GM20431 (cell line): ENCODE data around the gene F2RL1.
"Not testable (repeated sequence)": the region's sequence is repeated elsewhere in the genome, so short reads cannot be mapped to it uniquely, and the experiment has no call there.

Experiments
- in situ Hi-C: fragments of 300-500 bp; cut with MseI, MboI; formaldehyde crosslinking; loops from one replicate; pipeline ENCODE4 v1.15.0; 2020; ENCODE audit warnings: low sequenced_read_pairs; ENCODE audit not compliant: unreplicated experiment

F2RL1 gene, protein sequence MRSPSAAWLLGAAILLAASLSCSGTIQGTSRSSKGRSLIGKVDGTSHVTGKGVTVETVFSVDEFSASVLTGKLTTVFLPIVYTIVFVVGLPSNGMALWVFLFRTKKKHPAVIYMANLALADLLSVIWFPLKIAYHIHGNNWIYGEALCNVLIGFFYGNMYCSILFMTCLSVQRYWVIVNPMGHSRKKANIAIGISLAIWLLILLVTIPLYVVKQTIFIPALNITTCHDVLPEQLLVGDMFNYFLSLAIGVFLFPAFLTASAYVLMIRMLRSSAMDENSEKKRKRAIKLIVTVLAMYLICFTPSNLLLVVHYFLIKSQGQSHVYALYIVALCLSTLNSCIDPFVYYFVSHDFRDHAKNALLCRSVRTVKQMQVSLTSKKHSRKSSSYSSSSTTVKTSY

DNA sequence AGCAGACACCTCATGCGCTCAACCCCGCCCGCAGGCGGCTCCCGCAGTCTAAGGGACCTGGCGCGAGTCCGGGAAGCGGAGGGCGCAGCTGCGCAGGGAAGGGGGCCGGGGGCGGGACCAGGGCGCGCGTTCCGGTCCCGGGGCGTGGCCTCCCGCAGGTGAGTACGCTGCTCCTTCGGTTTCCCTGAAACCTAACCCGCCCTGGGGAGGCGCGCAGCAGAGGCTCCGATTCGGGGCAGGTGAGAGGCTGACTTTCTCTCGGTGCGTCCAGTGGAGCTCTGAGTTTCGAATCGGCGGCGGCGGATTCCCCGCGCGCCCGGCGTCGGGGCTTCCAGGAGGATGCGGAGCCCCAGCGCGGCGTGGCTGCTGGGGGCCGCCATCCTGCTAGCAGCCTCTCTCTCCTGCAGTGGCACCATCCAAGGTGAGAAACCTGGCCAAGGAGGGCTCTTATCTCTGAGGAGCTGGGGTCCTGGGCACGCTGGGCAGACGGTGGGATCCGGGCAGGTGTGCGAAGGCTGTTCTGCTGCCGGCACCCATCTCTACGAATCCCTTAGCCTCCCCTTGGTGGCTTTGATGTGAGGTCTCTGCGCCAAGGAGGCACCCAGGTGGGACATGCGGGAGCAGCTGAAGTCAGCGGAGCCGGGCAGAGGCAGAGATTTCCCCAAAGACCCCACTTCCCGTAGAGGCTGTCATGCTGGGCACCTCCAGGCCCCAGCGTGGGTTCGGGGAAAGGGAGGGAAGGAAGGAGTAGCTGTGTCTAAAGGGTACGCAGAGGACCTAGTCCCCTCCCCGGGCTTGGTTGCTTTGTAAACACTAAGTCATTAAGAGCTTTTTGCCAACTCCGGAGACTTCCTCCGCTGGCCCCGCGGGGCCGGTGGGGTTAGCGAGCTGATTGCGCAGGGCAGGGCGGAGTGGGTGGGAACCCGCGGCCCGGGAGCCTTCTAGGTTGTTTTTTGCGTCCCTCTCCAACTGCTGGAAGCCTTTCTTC, at the start of gene F2RL1:
Gene F2RL1, plus strand, starts transcription at position 187 of the 988 bp plus-strand sequence. Its CDS starts 153 bp downstream, at position 340.
- in situ Hi-C loops = no loop called here

DNA sequence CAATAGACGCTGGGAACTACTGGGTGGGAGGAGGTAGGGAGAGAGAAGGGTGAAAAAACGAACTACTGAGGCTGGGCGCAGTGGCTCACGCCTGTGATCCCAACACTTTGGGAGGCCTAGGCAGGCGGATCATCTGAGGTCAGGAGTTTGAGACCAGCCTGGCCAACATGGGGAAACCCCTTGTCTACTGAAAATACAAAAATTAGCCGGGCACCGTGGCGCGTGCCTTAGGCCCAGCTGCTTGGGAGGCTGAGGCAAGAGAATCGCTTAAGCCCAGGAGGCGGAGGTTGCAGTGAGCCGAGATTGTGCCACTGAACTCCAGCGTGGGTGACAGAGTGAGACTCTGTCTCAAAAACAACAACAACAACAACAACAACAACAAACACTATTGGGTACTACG, 47.8 kb upstream of the F2RL1 start:
- in situ Hi-C loops = loop anchor here (10.0 kb wide), 1 partner anchor 166 kb away; no protein-coding TSS in a partner anchor

GRCh38 chr5:76771705-76772405, 47.0 kb upstream of the F2RL1 start:
- in situ Hi-C loops = loop anchor here (10.0 kb wide), 1 partner anchor 167 kb away; no protein-coding TSS in a partner anchor

DNA sequence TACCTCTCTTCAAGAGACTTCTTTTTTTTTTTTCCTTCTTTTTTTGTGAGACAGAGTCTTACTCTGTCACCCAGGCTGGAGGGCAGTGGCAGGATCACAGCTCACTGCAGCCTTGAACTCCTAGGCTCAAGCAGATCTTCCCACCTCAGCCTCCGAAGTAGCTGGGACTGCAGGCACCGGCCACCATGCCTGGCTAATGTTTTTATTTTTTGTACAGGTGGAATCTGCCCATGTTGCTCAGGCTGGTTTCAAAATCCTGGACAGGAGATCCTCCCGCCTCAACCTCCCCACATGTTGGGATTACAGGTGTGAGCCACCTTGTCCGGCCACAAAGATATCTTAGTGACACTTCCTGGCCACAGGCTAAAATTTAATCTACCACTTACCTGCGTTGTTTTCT, 42.9 kb upstream of the F2RL1 start:
- in situ Hi-C loops = loop anchor here (10.0 kb wide), 1 partner anchor 171 kb away; no protein-coding TSS in a partner anchor

GRCh38 chr5:76776391-76776790, 42.4 kb upstream of the F2RL1 start:
- in situ Hi-C loops = loop anchor here (10.0 kb wide), 1 partner anchor 172 kb away; no protein-coding TSS in a partner anchor

- in situ Hi-C loops = not testable (repeated sequence)
These were observed 38.2 kb upstream of the F2RL1 start for GRCh38 chr5:76780616-76781015.

DNA sequence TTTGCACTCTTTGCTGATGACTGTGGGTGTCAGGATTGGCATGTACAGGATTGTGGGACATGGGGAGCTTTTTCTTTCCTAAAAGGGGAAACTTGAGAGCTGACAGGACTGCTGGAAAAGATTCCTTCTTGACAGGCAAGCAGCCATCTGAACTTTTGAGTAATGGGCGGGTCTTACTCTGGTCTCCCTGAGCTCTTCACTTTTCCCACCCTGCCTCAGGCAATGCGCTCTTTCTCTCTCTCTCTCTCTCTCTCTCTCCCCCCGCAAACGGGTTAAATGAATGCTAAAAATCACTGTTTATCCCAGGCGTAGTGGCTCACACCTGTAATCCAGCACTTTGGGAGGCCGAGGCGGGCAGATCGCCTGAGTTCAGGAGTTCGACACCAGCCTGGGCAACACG, 37.1 kb upstream of the F2RL1 start:
- in situ Hi-C loops = no loop called here

DNA sequence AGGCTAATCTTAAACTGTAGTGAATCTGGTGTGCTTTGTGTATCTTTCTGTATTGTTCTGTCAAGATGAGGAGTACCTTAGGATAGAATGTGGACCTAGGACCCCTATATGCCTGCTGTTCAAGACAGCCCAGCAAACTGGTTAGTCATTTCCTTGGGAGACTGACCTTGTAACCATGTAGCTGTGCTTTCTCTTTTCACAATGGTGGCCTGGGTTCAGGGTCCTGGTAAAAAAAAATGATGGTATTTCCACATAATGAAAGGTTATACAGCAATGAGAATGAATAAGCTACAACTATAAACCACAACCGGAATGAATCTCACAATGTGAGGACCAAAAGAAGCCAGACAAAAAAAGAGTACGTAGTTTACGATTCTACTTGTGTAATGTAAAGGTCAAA, 36.4 kb upstream of the F2RL1 start:
- in situ Hi-C loops = no loop called here

DNA sequence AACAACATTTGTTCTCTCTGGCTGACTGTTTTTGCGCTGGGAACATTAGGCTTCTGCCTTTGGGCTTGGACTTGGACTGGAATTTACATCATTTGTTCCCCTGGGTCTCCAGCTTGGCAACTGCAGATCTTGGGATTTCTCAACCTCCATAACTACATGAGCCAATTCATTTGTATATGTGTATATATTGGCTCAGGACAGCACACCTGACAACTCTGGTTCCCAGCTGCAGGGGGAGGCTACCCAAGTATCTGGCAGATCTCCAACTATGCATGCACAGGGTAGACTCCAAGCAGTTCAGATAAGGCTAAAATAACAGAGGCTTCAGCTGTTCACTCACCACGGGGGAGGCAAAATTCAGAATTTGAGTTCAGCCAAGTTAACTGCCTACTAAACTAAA, 31.6 kb upstream of the F2RL1 start:
- in situ Hi-C loops = no loop called here

DNA sequence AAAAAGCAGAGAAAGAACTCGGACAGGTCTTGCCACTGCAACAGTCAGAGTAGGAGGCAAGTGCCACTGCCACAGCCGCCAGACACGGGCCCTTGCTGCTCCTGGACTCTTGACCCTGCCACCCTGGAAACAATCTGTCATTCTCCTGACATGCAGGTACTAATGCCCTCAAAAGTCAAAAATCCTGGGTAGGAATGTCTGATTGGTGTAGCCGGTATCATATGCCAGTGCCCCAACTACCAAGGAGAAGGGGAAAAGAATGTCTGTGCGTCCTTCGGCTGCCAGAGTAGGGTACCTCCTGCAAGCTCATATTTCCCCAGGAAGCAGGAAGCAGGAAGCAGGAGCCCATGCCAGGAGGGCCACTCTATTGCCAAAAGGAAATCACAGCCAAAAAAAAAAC, 30.5 kb upstream of the F2RL1 start:
- in situ Hi-C loops = no loop called here

DNA sequence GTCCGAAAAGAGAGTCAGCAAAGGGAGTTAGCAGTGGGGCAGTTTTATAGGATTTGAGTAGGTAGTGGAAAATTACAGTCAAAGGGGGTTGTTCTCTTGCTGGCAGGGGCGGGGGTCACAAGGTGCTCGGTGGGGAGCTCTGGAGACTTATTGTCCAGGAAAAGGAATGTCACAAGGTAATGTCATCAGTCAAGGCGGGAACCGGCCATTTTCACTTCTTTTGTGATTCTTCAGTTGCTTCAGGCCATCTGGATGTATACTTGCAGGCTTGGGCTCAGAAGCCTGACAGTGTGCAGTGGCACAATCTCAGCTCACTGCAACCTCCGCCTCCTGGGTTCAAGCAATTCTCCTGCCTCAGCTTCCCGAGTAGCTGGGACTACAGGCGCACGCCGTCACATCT, 29.6 kb upstream of the F2RL1 start:
- in situ Hi-C loops = not testable (repeated sequence)

GRCh38 chr5:76789991-76790581, 28.7 kb upstream of the F2RL1 start:
- in situ Hi-C loops = no loop called here

- in situ Hi-C loops = no loop called here
These were observed 28.1 kb upstream of the F2RL1 start for GRCh38 chr5:76790632-76791290.

DNA sequence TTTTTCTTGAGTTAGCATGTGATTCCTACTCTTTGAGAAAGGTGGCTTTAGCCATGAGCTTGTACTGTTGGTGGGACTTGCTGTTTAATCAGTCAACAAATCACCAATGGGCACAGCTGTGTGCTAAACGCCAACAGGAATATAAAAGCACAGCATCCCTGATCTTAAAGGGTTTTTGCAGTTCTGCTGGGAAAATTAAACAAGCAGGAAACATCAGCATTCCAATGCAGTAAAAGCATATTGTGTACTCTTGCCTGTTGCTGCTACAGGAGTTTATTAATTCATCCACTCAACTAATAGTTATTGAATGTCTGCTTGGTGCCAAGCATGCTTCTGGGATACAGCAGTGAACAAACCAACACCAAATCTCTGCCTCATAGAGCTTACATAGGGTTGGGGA, 27.4 kb upstream of the F2RL1 start:
- in situ Hi-C loops = no loop called here

GRCh38 chr5:76794871-76795270, 24.0 kb upstream of the F2RL1 start:
- in situ Hi-C loops = no loop called here

DNA sequence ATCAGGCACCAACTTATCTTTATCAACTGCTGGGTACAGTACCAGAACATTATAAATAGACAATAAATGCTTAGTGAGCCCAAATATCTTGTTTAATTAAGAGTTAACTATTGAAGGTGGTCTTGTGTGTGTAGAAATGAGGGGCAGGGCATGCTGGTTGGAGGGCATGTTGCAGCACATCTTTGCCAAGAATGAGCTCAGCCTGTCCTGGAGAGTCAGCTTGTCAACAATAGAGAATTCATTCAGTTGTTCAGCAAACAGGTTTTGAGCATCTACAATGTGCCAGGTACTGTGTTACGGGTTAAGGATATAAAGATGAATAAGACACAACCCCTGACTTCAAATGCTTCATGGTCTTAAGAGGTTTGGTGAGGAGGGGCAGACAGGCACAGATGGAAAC, 19.2 kb upstream of the F2RL1 start:
- in situ Hi-C loops = no loop called here

DNA sequence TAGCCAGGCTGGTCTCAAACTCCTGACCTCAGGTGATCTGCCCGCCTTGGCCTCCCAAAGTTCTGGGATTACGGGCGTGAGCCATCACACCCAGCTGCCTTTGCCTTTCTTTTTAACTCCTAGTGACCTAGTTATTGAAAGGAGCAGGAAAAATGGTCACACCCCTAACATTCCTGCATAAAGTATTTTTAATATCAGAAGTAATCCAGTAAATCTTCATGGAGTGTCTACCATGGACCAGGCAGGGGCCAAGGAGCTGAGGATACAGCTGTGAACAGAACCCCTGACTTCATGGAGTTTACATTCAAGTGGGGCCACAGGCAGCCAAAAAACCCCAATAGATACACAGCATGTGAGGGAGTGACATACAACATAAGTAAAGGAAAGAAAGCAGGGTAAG, 18.3 kb upstream of the F2RL1 start:
- in situ Hi-C loops = no loop called here

- in situ Hi-C loops = no loop called here
These were observed 17.5 kb upstream of the F2RL1 start for GRCh38 chr5:76801159-76801802.

DNA sequence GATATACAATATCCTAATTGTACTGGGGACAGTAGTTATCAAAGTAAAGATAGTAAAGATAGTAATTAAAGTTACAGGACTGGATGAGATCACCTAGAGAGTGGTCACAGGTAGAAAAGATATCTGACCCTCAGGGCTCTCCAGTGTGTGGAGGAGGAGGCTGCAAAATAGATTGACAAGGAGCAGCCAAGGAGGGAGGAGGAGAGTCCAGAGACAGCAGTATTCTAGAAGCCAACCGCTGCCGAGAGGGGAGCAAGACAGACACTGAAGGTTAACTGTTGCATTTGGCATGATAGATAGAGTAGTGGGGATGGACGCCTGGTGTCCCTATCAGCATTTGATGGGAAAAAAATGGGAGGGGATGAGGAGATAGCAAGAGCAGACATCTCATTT, 17.0 kb upstream of the F2RL1 start:
- in situ Hi-C loops = no loop called here
